Glutamatergic neuron (in vitro differentiated cells): Measurements from ENCODE around the gene AGPAT4. TPM values are rescaled to one million over a fixed set of nuclear protein-coding genes. Genes with fewer than 3 reads are reported as not detected.

Source experiments
- DNase-seq: peaks from one replicate; pipeline ENCODE4 v3.0.0; 2022
- H3K27ac Mint-ChIP-seq: one replicate; pipeline ENCODE4 v1.8.0; 2020; ENCODE audit warnings: mild to moderate bottlenecking, mixed read lengths, inconsistent platforms; ENCODE audit not compliant: unreplicated experiment
- H3K27me3 Mint-ChIP-seq: one replicate; pipeline ENCODE4 v1.8.0; 2020; ENCODE audit warnings: mild to moderate bottlenecking, moderate library complexity, mixed read lengths, inconsistent platforms; ENCODE audit not compliant: unreplicated experiment
- H3K36me3 Mint-ChIP-seq: one replicate; pipeline ENCODE4 v1.8.0; 2020; ENCODE audit warnings: mild to moderate bottlenecking, mixed read lengths, inconsistent platforms; ENCODE audit not compliant: unreplicated experiment
- H3K4me1 Mint-ChIP-seq: one replicate; pipeline ENCODE4 v1.8.0; 2020; ENCODE audit warnings: mild to moderate bottlenecking, low read depth, mixed read lengths, inconsistent platforms; ENCODE audit not compliant: unreplicated experiment
- H3K4me3 Mint-ChIP-seq: one replicate; pipeline ENCODE4 v1.8.0; 2020; ENCODE audit warnings: mild to moderate bottlenecking, mixed read lengths, inconsistent platforms; ENCODE audit not compliant: unreplicated experiment
- H3K9me3 Mint-ChIP-seq: one replicate; pipeline ENCODE4 v1.8.0; 2020; ENCODE audit warnings: mild to moderate bottlenecking, moderate library complexity, mixed read lengths, inconsistent platforms; ENCODE audit not compliant: unreplicated experiment
- CTCF ChIP-seq: fragments of 200-600 bp; sonication (generic); IDR thresholded peaks from one replicate; pipeline ENCODE4 v1.5.0; 2021; ENCODE audit not compliant: partially characterized antibody, unreplicated experiment
- total RNA-seq: library from RNA; stranded (reverse); fragmentation: NEBNext Ultra II Directional; extraction: Animal tissue kit (Norgen Biotek cat#: 25700); gene quantifications from one replicate; pipeline ENCODE4 v1.2.1, GENCODE V29; 2021; ENCODE audit not compliant: unreplicated experiment

The AGPAT4 gene
- total RNA-seq, 1 donor from 2014 or later = 90.2 TPM

DNA sequence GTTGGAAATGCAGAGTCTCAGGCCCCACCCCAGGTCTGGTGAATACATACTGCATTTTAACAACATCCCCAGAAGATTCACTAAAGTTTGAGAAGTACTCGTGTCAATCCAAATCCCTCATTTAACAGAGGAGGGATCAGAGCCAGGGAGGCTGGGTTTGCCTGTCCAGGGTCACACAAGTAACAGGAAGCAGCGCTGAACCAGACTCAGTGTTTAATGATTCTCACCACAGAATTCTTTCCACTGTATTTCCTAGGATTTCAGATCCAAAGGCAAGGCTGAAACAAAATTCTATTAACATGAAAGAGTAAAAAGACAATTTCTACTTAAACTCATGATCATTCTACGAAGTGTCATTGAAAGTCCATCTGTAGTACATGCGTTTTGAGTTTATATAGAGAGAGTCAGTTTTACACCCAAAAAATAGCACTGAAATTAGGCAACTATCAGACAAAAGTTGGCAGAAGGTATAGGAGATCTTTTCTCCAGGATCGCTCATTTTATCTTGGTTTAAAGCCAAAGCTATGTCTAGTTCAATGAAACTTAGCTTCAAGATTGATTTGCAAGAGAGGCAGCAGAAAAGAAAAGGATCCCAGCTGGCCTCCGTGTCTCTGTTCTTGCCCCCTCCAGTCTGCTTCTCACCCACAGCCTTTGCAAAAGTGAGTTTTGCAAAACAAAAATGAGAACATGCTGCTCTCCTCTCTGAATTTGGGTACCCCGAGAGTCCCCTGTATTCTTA is 6.0 kb upstream of the AGPAT4 start:
- Mint-ChIP-seq H3K36me3 (no peaks in the 10 kb centered on the region), H3K4me3 (no peak overlapping the region), H3K27ac (no peak overlapping the region), H3K9me3 (peaks cover 2% of the 10 kb centered on the region), H3K4me1 (peaks cover 2% of the 10 kb centered on the region), H3K27me3 (peaks cover 4% of the 10 kb centered on the region)
- no peak for TF ChIP-seq CTCF
- DNase-seq = no peak

- H3K9me3 Mint-ChIP-seq = peaks cover 5% of the 10 kb centered on the region
- no peaks in the 10 kb centered on the region for H3K36me3 Mint-ChIP-seq
- H3K27me3 Mint-ChIP-seq = peaks cover 6% of the 10 kb centered on the region
- H3K27ac Mint-ChIP-seq = no peak overlapping the region
- DNase-seq = no peak
- H3K4me1 Mint-ChIP-seq = peaks cover 14% of the 10 kb centered on the region
- H3K4me3 Mint-ChIP-seq = no peak overlapping the region
- TF ChIP-seq CTCF = no peak
Observed at GRCh38 chr6:161276605-161277155, 2.8 kb upstream of the AGPAT4 start.

DNA sequence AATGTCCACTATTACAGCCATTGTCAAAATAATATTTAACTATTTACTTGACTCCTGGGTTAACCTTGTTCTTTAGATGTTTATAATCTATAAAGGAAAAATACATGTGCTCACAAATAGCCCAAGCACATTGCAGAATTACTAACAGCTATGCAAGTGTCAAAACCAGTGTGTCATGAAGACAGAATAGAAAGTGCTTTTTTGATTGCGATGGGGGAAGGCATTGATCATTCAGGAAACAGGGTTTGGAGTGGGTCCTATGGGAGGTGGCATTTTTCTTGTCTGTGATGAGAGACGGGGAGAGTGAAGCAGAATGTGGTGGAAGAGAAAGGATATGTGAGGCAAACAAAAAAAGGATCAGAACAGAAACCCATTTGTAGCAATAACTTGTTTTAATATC is 1.0 kb upstream of the AGPAT4 start:
- Mint-ChIP-seq H3K27me3 (peaks cover 6% of the 10 kb centered on the region), H3K36me3 (no peaks in the 10 kb centered on the region), H3K4me1 (peaks cover 22% of the 10 kb centered on the region), H3K27ac (peak overlapping the region; percentile 34), H3K4me3 (peak overlapping the region; percentile 92), H3K9me3 (peaks cover 5% of the 10 kb centered on the region)
- DNase-seq = no peak
- TF ChIP-seq CTCF = no peak

DNA sequence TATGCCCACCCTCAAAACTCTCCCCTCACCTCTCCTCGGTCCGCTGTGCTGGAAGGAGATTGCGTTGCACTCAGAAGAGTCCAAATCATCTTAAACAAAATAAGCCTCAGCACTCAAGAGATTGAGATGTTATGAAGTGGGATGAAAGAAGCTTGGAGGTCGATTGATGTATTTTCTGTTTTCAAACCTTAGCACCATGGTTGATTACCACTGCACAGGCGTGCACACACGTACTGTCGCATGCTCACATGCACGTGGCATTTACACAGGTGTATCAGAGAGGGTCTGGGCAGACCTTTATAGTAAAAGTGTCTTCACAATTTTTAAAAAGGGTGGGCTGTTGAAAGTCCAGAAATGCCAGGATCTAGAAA is 612 bp upstream of the AGPAT4 start:
- Mint-ChIP-seq H3K27ac (peak overlapping the region; percentile 99), H3K9me3 (peaks cover 6% of the 10 kb centered on the region), H3K36me3 (peaks cover 4% of the 10 kb centered on the region), H3K4me1 (peaks cover 26% of the 10 kb centered on the region), H3K4me3 (peak overlapping the region; percentile 92), H3K27me3 (peaks cover 6% of the 10 kb centered on the region)
- TF ChIP-seq CTCF = no peak
- DNase-seq = no peak

DNA sequence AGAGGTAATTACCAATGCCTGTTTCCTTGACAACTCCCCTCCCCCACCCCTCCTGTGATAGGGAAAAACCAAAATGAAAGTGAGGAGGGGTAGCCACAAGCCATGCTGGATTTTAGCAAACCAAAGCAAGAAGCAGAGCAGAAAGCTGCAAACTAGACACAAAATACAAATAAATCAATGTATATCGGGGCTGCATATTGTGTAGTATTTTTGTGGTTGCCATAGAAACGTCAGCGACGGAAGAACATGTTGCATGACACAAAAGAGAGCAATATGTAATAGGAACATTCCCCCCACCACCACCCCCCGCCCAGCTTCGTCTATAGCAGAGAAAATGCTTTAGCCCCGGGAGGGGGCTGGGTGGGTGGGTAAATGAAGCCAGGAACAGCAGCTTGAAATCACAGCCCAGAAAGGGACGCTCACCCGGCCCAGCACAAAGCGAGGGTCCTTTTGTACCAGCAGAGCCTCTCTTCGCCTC is 548 bp downstream of the AGPAT4 start:
- Mint-ChIP-seq H3K9me3 (peaks cover 6% of the 10 kb centered on the region), H3K4me3 (peak overlapping the region; percentile 92), H3K36me3 (peaks cover 4% of the 10 kb centered on the region), H3K4me1 (peaks cover 32% of the 10 kb centered on the region), H3K27ac (peak overlapping the region; percentile 99), H3K27me3 (peaks cover 6% of the 10 kb centered on the region)
- DNase-seq = peak; percentile 70
- no peak for TF ChIP-seq CTCF
